GM12878 (cell line): ENCODE measurements around the gene ACSL1. TPM values are rescaled to one million over a fixed set of nuclear protein-coding genes. Genes with fewer than 3 reads are reported as not detected.
A peak's percentile ranks its signal among the peaks of the same experiment; 100 is the strongest.

Experiments
- CREB1 ChIP-seq: IDR thresholded peaks from 2 replicates; pipeline ENCODE4 v1.6.1; 2012; ENCODE audit warnings: low read depth, mild to moderate bottlenecking, inconsistent platforms
- CREM ChIP-seq: IDR thresholded peaks from 2 replicates; pipeline ENCODE4 v1.6.1; 2014; ENCODE audit warnings: antibody characterized with exemption, low read depth
- EED ChIP-seq: sonication (generic); IDR thresholded peaks from 2 replicates; pipeline ENCODE4 v1.6.1; 2016; ENCODE audit warnings: antibody characterized with exemption, low read depth
- KAT2A ChIP-seq: conservative IDR thresholded peaks from 2 replicates; pipeline ENCODE4 v1.6.1; 2011; ENCODE audit warnings: low read depth, low read length; ENCODE audit not compliant: control insufficient read depth
- NFIC ChIP-seq: IDR thresholded peaks from 2 replicates; pipeline ENCODE4 v1.6.1; 2012; ENCODE audit warnings: low read depth, mild to moderate bottlenecking, inconsistent platforms, low read length, moderate library complexity
- NFYB ChIP-seq: IDR thresholded peaks from 2 replicates; pipeline ENCODE4 v1.6.1; 2011; ENCODE audit warnings: low read depth, mild to moderate bottlenecking, low read length, improper control_type of control experiment, moderate library complexity; ENCODE audit not compliant: insufficient read depth
- PAX8 ChIP-seq: fragments of 450-650 bp; IDR thresholded peaks from 2 replicates; pipeline ENCODE4 v1.6.1; 2017; ENCODE audit warnings: mild to moderate bottlenecking, moderate library complexity
- PBX3 ChIP-seq: IDR thresholded peaks from 2 replicates; pipeline ENCODE4 v1.6.1; 2011; ENCODE audit warnings: mild to moderate bottlenecking, low read depth, low read length, moderate library complexity; ENCODE audit not compliant: insufficient replicate concordance
- POLR2A ChIP-seq: IDR thresholded peaks from 2 replicates; pipeline ENCODE4 v1.6.1; 2011; ENCODE audit warnings: low read depth, mild to moderate bottlenecking, low read length
- RBBP5 ChIP-seq: fragments of 200-600 bp; sonication (generic); conservative IDR thresholded peaks from 2 replicates; pipeline ENCODE4 v1.6.1; 2016
- SKIL ChIP-seq: fragments of 450-650 bp; IDR thresholded peaks from 2 replicates; pipeline ENCODE4 v1.6.1; 2017; ENCODE audit warnings: mild to moderate bottlenecking, low read depth, inconsistent platforms; ENCODE audit not compliant: poor library complexity, severe bottlenecking
- SMC3 ChIP-seq: IDR thresholded peaks from 2 replicates; pipeline ENCODE4 v1.6.1; 2011; ENCODE audit warnings: low read length, improper control_type of control experiment, borderline replicate concordance
- SREBF1 ChIP-seq: IDR thresholded peaks from 2 replicates; pipeline ENCODE4 v1.6.1; 2012; ENCODE audit warnings: mild to moderate bottlenecking, low read length
- SREBF2 ChIP-seq: IDR thresholded peaks from 2 replicates; pipeline ENCODE4 v1.6.1; 2012; ENCODE audit warnings: mild to moderate bottlenecking, low read length
- SRF ChIP-seq, 2 experiments: IDR thresholded peaks; 2 replicates each; pipeline ENCODE4 v1.6.1; 2011; ENCODE audit warnings: low read depth in 2 of 2, low read length in 2 of 2, mild to moderate bottlenecking in 1 of 2, moderate library complexity in 1 of 2
- SUPT20H ChIP-seq: IDR thresholded peaks from 2 replicates; pipeline ENCODE4 v1.6.1; 2011; ENCODE audit warnings: low read depth, mild to moderate bottlenecking, low read length, moderate library complexity, borderline replicate concordance; ENCODE audit not compliant: control insufficient read depth
- TCF7 ChIP-seq: IDR thresholded peaks from 2 replicates; pipeline ENCODE4 v1.6.1; 2014; ENCODE audit warnings: antibody characterized with exemption, borderline replicate concordance
- ZBTB33 ChIP-seq: fragments of 450-650 bp; IDR thresholded peaks from 2 replicates; pipeline ENCODE4 v1.6.1; 2017; ENCODE audit warnings: mild to moderate bottlenecking
- ZNF687 ChIP-seq: fragments of 450-650 bp; IDR thresholded peaks from 2 replicates; pipeline ENCODE4 v1.6.1; 2017; ENCODE audit warnings: mild to moderate bottlenecking, moderate library complexity
- polyA plus RNA-seq, 11 experiments: library from polyadenylated mRNA; depleted of rRNA in 4 of 11; unstranded in 6 of 11; stranded (reverse) in 5 of 11; fragments of >200 nt; fragmentation: Nextera tagmentation in 4 of 11; fragmentation: Illumina TruSeq in 1 of 11; extraction: Ambion mirVana in 4 of 11; extraction: Trizol in 1 of 11; gene quantifications; 1 replicate in 1 of 11; 2 replicates in 10 of 11; pipeline versions ENCODE4 v1.2.1 to v1.2.3, GENCODE V29; 2011 to 2016; ENCODE audit warnings: inconsistent platforms in 2 of 11, missing spikeins in 2 of 11, low read depth in 1 of 11
- total RNA-seq, 4 experiments: library from RNA; depleted of rRNA in 3 of 4; stranded (reverse); fragments of >200 nt in 3 of 4; fragmentation: Illumina TruSeq in 1 of 4; extraction: Trizol in 1 of 4; gene quantifications; 2 replicates each; pipeline versions ENCODE4 v1.2.1 to v1.2.3, GENCODE V29; 2013 to 2021

Gene ACSL1
- total and polyA plus RNA-seq, 10 of the 15 experiments (the other 5 are each of a cell fraction or from before 2014, with no cell fraction given) = 30.7 to 68.1 (median 58.7) TPM

GRCh38 chr4:184848510-184848909 is 22.7 kb upstream of the ACSL1 start (continued):
- no peak for TF ChIP-seq SREBF1
- TF ChIP-seq PBX3 = no peak
- TF ChIP-seq EED = peak; percentile 74
- TF ChIP-seq SREBF2 = no peak
- TF ChIP-seq PAX8 = no peak
- TF ChIP-seq ZNF687 = no peak
- no peak for TF ChIP-seq TCF7
- peak; percentile 96 for TF ChIP-seq CREB1
- no peak for TF ChIP-seq RBBP5
- TF ChIP-seq ZBTB33 = no peak
- no peak for TF ChIP-seq KAT2A
- peak; percentile 93 for TF ChIP-seq CREM
- TF ChIP-seq SUPT20H = no peak
- no peak for TF ChIP-seq NFYB
- TF ChIP-seq POLR2A = no peak
- TF ChIP-seq SKIL = no peak
- TF ChIP-seq SRF (IDR thresholded peaks at IDR 0.05; ENCODE audit: low read depth in 2 of 2, low read length in 2 of 2) = no peak
- TF ChIP-seq NFIC = peak; percentile 53; the same call in 1 of the 2 replicates
- TF ChIP-seq SMC3 = 0 out of 2 replicates have a peak, but pooled peaks have one; percentile 17
